ENCODE results near the gene PCDHGA12.

The PCDHGA12 gene

GRCh38 chr5:141434006-141434405 is 3.7 kb downstream of the PCDHGA12 start:
- Histone ChIP-seq H3K36me3 (replicated peaks; ENCODE audit: insufficient read depth, low read length) (no peaks in the 10 kb centered on the region), H3K4me1 (ENCODE audit: low read length) (no peaks in the 10 kb centered on the region), H4K20me1 (ENCODE audit: insufficient read depth, low read length) (no peaks in the 10 kb centered on the region), H3K4me2 (ENCODE audit: low read depth, low read length) (no peak overlapping the region), H3K27ac (ENCODE audit: low read length) (no peak overlapping the region), H3K9me3 (replicated peaks; ENCODE audit: insufficient read depth, low read length) (no peaks in the 10 kb centered on the region), H3F3A (ENCODE audit: insufficient read depth, low read length) (no peaks in the 10 kb centered on the region), H3K79me2 (ENCODE audit: low read length) (no peaks in the 10 kb centered on the region), H3K27me3 (replicated peaks; ENCODE audit: insufficient read depth, low read length) (no peaks in the 10 kb centered on the region; the same call in 1 of the 2 replicates), H3K9me2 (replicated peaks; ENCODE audit: insufficient read depth, low read length) (no peaks in the 10 kb centered on the region), H3K4me3 (ENCODE audit: low read length) (no peak overlapping the region), H3K9ac (ENCODE audit: low read length) (no peak overlapping the region), H2AFZ (ENCODE audit: low read length) (no peak overlapping the region)
- DNase-seq, result no peak
- TF ChIP-seq EZH2phosphoT487 (IDR thresholded peaks at IDR 0.05; ENCODE audit: low read length) (no peak), EZH2 (optimal IDR thresholded peaks at IDR 0.05; ENCODE audit: low read depth, low read length) (no peak), CTCF (IDR thresholded peaks at IDR 0.05; ENCODE audit: low read length) (no peak)

- Histone ChIP-seq H3K4me2 (ENCODE audit: low read depth, low read length) (no peak overlapping the region), H3K27ac (ENCODE audit: low read length) (no peak overlapping the region), H3K9me2 (replicated peaks; ENCODE audit: insufficient read depth, low read length) (no peaks in the 10 kb centered on the region), H3K36me3 (replicated peaks; ENCODE audit: insufficient read depth, low read length) (no peaks in the 10 kb centered on the region), H3K4me1 (ENCODE audit: low read length) (no peaks in the 10 kb centered on the region), H3K4me3 (ENCODE audit: low read length) (no peak overlapping the region), H2AFZ (ENCODE audit: low read length) (no peak overlapping the region), H4K20me1 (ENCODE audit: insufficient read depth, low read length) (no peaks in the 10 kb centered on the region), H3K9me3 (replicated peaks; ENCODE audit: insufficient read depth, low read length) (no peaks in the 10 kb centered on the region), H3K79me2 (ENCODE audit: low read length) (no peaks in the 10 kb centered on the region), H3K27me3 (replicated peaks; ENCODE audit: insufficient read depth, low read length) (no peaks in the 10 kb centered on the region; the same call in 1 of the 2 replicates), H3K9ac (ENCODE audit: low read length) (no peak overlapping the region), H3F3A (ENCODE audit: insufficient read depth, low read length) (no peaks in the 10 kb centered on the region)
- no peak for DNase-seq
- TF ChIP-seq EZH2 (optimal IDR thresholded peaks at IDR 0.05; ENCODE audit: low read depth, low read length) (no peak), EZH2phosphoT487 (IDR thresholded peaks at IDR 0.05; ENCODE audit: low read length) (no peak), CTCF (IDR thresholded peaks at IDR 0.05; ENCODE audit: low read length) (no peak)
Measured at GRCh38 chr5:141437221-141437620, 6.9 kb downstream of the PCDHGA12 start.

GRCh38 chr5:141439411-141440141 is 9.3 kb downstream of the PCDHGA12 start:
- no peak overlapping the region for H3K4me2 ChIP-seq (ENCODE audit: low read depth, low read length)
- H3K4me1 ChIP-seq (ENCODE audit: low read length), result no peaks in the 10 kb centered on the region
- no peaks in the 10 kb centered on the region; the same call in 1 of the 2 replicates for H3K27me3 ChIP-seq (replicated peaks; ENCODE audit: insufficient read depth, low read length)
- H3K9me3 ChIP-seq (replicated peaks; ENCODE audit: insufficient read depth, low read length), result no peaks in the 10 kb centered on the region
- no peak overlapping the region for H3K27ac ChIP-seq (ENCODE audit: low read length)
- H3F3A ChIP-seq (ENCODE audit: insufficient read depth, low read length), result no peaks in the 10 kb centered on the region
- no peak overlapping the region for H3K9ac ChIP-seq (ENCODE audit: low read length)
- DNase-seq, result no peak
- no peak overlapping the region for H3K4me3 ChIP-seq (ENCODE audit: low read length)
- no peaks in the 10 kb centered on the region for H3K79me2 ChIP-seq (ENCODE audit: low read length)
- H2AFZ ChIP-seq (ENCODE audit: low read length), result no peak overlapping the region
- TF ChIP-seq EZH2phosphoT487 (IDR thresholded peaks at IDR 0.05; ENCODE audit: low read length) (no peak), CTCF (IDR thresholded peaks at IDR 0.05; ENCODE audit: low read length) (no peak)
- no peaks in the 10 kb centered on the region for H3K9me2 ChIP-seq (replicated peaks; ENCODE audit: insufficient read depth, low read length)
- H3K36me3 ChIP-seq (replicated peaks; ENCODE audit: insufficient read depth, low read length), result no peaks in the 10 kb centered on the region
- H4K20me1 ChIP-seq (ENCODE audit: insufficient read depth, low read length), result no peaks in the 10 kb centered on the region
